ENCODE results near the gene NOTCH2.

Gene NOTCH2

DNA sequence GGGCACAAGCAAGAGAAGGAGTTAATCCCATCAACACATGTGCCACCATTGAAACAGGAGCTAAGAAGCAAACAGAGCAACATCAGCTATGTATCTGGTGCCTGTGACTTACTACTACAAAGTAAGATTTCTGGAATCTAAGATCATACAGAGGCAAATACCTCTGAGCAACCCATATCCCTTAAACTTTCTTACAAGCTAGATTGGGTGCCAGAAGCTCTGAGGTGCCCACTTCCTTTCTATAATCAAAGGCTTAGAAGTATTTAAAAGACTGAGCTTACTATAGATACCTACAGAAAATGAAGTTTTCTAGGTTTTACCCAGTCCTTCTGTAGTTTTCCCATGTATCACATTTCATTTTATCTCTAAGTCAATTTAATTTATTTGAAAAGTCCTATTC lies 128.8 kb downstream of the NOTCH2 start:
- DNase-seq = no peak

DNA sequence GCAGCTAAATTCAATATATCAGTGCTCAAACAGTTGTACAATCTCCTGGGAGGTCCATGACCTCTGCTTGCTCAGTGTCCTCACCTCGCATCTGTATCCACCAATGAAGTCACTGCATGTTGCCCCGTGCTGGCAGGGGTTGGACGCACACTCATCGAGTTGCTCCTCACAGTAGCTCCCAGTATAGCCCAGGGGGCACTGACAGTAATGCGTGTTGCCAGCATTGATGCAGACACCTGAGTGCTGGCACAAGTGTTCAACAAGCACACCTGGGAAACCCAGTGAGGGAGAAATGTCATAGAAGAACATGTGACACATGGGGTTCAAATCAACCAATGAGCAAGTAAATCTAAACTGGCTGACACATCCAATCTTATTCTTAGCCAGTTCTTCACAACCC lies 132.3 kb downstream of the NOTCH2 start:
- no peak for DNase-seq

- no peak for DNase-seq
Measured at GRCh38 chr1:119935915-119936314, 133.5 kb downstream of the NOTCH2 start.

GRCh38 chr1:119935373-119935772 lies 134.1 kb downstream of the NOTCH2 start:
- peak; percentile 35 for DNase-seq

DNA sequence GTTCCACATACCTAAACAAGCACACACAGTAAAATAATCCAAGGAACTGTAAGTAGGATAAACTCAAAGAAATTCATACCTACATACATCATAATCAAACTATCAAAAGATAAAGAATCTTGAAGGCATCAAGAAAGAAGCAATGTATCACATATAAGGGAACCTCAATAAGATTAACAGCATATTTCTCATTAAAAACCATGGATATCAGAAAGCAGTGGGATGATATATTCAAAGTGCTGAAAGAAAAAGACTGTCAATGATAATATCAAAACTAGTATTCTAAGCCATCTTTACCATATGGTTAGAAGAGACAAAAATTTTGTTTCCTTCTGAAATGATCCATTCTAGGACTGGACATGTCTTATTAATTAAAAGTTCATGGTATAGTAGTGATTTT lies 136.1 kb downstream of the NOTCH2 start:
- no peak for DNase-seq

DNA sequence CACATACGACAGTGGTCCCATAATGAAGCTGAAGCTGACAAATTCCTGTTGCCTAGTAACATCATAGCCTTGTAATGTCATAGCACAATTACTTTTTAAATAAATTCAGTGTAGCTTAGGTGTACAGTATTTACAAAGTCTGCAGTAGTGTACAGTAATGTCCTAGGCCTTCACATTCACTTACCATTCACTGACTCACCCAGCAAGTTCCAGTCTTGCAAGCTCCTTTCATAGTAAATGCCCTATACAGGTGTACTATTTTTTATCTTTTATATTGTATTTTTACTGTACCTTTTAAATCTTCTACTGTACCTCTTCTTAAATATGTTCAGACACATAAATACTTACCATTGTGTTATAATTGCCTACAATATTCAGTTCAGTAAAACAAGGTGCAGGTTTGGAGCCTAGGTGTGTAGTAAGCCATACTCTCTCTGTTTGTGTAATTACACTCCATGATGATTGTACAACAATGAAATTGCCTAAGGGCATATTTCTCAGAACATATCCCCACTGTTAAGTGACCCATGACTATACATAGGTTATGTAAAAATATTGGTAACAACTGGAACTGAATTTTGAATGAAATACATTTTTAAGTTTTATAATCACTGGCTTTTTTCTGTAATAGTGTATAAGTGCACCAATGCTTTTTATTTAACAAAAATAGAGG lies 139.7 kb downstream of the NOTCH2 start:
- DNase-seq = no peak

DNA sequence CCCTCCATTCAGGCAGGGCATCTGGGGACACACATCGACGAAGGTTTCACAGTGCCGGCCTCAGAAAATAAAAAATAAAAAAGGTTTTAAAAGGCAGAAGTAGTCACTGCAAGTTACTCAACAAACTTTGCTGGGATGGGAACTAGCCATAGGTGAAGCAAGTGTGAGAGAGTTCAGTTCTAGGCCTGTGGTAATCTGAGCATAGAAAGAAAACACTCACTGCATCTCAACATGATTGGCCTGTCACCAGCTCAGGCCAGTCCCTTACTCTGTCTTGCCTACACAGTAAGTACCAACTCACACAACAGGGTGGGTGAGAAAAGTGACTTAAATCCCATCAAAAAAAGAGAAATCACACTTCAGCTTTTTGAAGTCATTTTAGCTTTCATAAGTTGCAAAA lies 142.9 kb downstream of the NOTCH2 start:
- DNase-seq = no peak

- no peak for DNase-seq
Measured at GRCh38 chr1:119924948-119925898, 144.2 kb downstream of the NOTCH2 start.

DNA sequence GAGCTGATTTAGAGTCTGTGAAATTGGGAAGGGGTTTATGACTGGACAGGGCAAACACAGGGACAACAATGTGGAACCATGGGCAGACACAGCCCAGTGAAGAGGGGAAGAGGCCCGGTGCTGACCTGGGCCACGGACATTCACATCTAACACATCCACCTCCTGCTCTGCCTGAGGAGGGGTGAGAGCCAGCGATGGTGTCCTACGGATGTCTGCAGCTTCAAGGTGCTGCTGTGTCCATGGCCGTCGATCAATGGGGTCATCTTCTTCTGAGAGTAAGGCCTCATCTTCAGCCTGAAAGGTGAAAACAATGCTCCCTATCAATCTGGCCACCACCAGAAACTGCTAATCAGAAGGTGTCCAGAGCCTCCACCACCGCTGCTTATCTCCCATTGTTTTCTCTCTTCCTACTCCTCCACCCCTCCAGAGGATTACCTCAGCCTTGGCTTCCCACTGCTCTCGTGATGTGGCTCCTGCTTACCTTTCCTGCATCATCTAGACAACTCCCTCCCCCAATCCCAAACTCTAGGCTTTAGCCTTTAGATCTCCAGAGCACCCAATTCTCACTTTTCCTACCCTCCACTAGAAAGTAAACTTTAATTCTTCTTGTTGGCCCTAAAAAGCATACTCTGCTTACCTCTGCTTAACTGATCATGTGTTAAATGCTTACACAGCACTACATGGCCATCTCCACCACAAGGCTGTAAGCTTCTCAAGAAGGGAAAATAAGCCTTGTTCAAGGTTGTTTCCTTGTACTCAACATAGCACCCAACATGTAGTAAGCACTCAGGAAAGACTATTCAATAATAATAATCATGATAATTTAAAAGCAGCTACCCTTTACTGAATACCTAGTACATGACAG lies 149.1 kb downstream of the NOTCH2 start:
- DNase-seq = no peak

GRCh38 chr1:119919241-119919640 lies 150.2 kb downstream of the NOTCH2 start:
- no peak for DNase-seq

DNA sequence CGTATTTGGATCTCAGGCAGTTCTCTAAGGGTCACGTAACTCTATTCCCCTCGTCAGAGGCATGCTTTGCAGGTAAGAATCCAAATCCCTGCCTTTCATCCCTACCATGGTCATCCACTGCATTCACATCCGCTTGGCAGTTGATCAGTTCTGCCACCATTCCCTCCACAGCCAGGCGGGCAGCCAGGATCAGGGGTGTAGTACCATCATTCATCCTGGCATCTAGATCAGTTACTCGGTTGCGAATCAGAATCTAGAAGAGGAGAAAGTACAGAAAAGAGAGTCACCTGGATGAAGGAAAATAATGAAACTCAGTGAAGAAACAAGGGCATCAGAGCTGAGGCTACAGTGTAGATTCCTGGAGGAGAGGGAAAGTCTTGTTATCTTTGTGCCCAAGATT lies 151.2 kb downstream of the NOTCH2 start:
- DNase-seq = no peak

DNA sequence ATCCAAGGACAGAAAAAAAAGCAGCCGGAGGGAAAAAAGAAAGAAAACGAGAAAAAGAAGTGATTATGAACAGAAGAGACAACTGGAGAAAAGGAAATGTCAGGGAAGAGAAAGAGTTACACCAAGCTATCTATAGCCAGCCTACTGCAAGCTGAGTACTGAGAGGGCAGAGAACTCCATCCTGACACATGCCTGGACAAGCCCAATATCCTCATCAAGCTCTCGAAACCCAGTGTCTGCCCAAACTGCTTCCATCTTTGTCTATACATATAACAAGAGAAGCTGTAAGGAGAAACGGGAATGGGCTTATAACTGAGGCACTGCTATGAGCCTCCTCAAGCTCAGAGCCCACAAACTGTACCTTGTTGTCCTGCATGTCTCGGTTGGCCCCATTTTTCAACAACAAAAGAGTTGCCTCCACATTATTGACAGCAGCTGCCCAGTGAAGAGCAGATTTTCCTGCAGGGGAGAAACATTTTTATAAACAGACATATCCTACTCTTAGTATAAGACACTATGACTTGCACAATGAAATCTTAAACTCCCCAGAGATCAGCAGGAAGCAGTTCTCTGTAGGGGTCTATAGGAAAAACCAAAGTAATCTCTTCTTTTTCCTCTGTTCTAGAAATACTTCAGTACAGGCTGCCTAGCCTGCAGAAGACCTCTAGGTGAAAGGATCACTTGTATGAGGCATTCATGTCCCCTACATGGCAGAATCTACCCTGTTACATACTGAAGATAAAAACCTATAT lies 152.0 kb downstream of the NOTCH2 start:
- DNase-seq = no peak

DNA sequence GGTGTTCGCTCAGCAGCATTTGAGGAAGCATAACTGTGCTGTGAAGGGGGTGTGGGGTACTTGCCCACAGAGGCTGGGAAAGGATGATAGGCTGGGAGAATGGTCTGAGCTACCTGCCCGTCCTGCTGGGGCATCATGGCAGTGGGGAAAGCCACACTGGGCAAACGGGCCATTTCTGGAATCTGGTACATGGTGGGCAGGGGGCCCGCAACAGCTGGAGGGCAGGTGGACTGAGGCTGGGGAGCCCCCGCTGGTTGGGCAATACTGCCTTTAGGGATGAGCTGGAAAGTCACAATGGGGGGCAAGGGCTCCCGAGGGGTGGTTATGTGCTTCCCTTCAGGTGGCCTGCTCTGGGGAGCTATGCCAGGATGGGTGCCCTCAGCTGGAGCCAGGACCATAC lies 153.9 kb downstream of the NOTCH2 start:
- DNase-seq = no peak

GRCh38 chr1:119914071-119914470 lies 155.4 kb downstream of the NOTCH2 start:
- no peak for DNase-seq

DNA sequence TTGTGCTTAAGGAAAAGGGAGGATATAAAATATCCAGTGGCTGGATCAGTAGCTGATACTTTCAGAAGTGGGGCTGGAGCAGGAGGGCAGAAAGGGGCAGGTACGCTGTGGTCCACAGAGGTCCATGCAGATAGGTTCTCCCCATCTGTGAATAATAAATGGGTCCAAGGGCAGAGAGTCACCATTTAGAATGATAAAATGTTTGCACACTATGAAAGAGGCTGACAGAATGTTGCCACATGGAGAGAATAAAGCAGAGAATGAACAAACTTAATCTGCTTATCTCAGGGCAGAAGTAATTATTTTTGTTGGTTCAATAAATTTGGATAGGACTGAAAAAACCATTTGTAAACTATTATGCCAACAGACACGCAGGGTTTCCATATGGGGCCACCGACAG lies 156.5 kb downstream of the NOTCH2 start:
- no peak for DNase-seq

- no peak for DNase-seq
Measured at GRCh38 chr1:119911775-119912174, 157.7 kb downstream of the NOTCH2 start.

- DNase-seq = no peak
Measured at GRCh38 chr1:119910618-119911017, 158.8 kb downstream of the NOTCH2 start.

GRCh38 chr1:119909890-119910596 lies 159.4 kb downstream of the NOTCH2 start:
- no peak for DNase-seq

DNA sequence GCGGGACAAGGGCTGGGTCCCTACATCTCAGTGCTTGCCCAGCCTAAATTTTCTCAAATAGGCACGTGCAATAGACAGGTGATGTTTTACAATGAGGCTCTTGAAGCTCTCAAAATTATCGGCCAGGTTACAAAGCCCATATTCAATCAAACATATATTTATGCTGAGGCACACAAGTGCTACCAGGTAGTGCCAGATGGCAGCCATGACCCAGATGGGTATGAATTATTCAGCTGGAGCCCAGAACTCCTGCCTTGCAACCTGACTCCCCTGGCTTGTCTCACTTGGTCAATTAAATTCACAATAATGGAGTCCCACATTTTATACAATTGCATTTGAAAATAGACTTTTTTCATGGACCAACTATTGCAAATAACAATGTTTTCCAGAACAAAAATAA lies 160.8 kb downstream of the NOTCH2 start:
- no peak for DNase-seq

DNA sequence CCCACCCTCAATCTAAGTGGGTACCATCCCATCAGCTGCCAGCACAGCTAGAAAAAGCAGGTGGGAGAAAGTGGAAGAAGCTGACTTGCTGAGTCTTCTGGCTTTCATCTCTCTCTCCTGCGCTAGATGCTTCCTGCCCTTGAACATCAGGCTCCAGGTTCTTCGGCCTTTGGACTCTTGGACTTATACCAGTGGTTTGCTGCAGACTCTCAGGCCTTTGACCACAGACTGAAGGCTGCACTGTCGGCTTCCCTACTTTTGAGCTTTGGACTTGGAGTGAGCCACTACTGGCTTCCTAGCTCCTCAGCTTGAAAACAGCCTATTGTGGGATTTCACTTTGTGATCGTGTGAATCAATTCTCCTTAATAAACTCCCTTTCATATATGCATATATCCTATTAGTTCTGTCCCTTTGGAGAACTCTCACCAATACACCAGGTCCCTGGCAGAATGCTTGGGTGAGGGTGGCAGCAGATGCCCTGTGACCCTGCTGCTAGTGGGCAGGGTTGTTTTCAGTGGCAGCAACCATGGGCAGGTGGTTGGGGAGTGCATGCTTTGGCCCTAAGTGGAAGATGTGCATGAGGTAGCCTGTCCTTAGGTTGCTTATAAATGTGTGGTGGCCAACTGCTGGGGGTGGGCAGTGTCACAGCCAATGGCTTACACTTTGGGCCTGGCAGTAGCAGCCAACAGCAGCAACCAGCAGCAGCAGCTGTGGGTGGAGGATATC lies 162.4 kb downstream of the NOTCH2 start:
- DNase-seq = no peak

GRCh38 chr1:119903443-119903835 lies 166.0 kb downstream of the NOTCH2 start:
- no peak for DNase-seq

Data from NCI-H2029 (cell line).